ENCODE results near the gene WDR70.

WDR70 gene

DNA sequence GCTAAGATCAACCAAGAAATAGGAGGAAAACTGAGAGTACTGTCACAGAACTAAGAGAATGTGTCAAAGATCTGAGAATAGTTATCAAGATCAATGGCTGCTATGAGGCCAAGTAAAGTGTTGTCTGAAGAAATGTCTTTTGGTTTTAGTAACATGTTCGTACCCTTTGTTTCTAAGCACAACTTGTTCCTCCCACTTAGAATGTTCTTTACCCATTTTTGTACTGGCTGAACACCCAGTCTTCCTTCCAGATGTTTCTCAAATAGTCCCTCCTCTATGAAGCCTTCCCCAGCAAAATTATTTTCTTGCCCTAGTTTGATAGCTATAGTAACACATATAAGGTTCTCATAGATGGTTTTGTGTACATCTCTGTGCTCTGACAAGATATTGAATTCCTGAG is 191.5 kb downstream of the WDR70 start:
- no peaks in the 10 kb centered on the region for H3K9me3 ChIP-seq (replicated peaks in 1 of 2; ENCODE audit: control insufficient read depth in 2 of 2, insufficient read depth in 1 of 2, low read depth in 1 of 2, low read length in 2 of 2)
- no peak overlapping the region for H2BK5ac ChIP-seq (ENCODE audit: low read length)
- no peak overlapping the region for H3K18ac ChIP-seq (ENCODE audit: low read length)
- no peak overlapping the region for H3K4me2 ChIP-seq (ENCODE audit: insufficient read depth, low read length, poor library complexity, severe bottlenecking)
- H3K4me1 ChIP-seq (ENCODE audit: control insufficient read depth in 2 of 2, insufficient read depth in 1 of 2, low read depth in 1 of 2, low read length in 2 of 2) = no peaks in the 10 kb centered on the region
- H3K27me3 ChIP-seq (ENCODE audit: control insufficient read depth in 3 of 3, insufficient read depth in 3 of 3, low read depth in 1 of 3, low read length in 3 of 3) = no peaks in the 10 kb centered on the region
- H3K36me3 ChIP-seq (replicated peaks in 1 of 2; ENCODE audit: control insufficient read depth in 2 of 2, insufficient read depth in 2 of 2, low read length in 2 of 2) = no peaks in the 10 kb centered on the region
- WGBS, 2 donors (ENCODE audit: extremely low coverage in 2 of 2, insufficient read length in 2 of 2, insufficient replicate concordance in 1 of 2) = no CpG with 5 or more reads among the region's 1 CpG
- H3K23ac ChIP-seq (ENCODE audit: low read depth, low read length, poor library complexity) = no peak overlapping the region
- no peak overlapping the region for H3K4me3 ChIP-seq (ENCODE audit: low read length in 2 of 2)
- H4K91ac ChIP-seq (ENCODE audit: low read depth, low read length, poor library complexity) = no peak overlapping the region
- H4K8ac ChIP-seq (ENCODE audit: low read depth, low read length) = no peak overlapping the region
- H3K9ac ChIP-seq (ENCODE audit: low read depth, low read length, poor library complexity) = no peak overlapping the region
- H2AFZ ChIP-seq (ENCODE audit: low read length) = no peak overlapping the region
- no peak overlapping the region for H3K27ac ChIP-seq (replicated peaks; ENCODE audit: low read length)
- no peaks in the 10 kb centered on the region for H3K79me1 ChIP-seq (ENCODE audit: low read depth, low read length)
- no peak overlapping the region for H2BK12ac ChIP-seq (ENCODE audit: low read length)
- H2AK5ac ChIP-seq (ENCODE audit: low read depth, low read length) = no peak overlapping the region
- no peak overlapping the region for H3K14ac ChIP-seq (ENCODE audit: low read length)
- no peak for DNase-seq (ENCODE audit: low spot score)
- no peak overlapping the region for H3K4ac ChIP-seq (ENCODE audit: low read length)
- no peak overlapping the region for H2BK15ac ChIP-seq (ENCODE audit: low read length)
- no peak overlapping the region for H2BK120ac ChIP-seq (ENCODE audit: low read depth, low read length)

DNA sequence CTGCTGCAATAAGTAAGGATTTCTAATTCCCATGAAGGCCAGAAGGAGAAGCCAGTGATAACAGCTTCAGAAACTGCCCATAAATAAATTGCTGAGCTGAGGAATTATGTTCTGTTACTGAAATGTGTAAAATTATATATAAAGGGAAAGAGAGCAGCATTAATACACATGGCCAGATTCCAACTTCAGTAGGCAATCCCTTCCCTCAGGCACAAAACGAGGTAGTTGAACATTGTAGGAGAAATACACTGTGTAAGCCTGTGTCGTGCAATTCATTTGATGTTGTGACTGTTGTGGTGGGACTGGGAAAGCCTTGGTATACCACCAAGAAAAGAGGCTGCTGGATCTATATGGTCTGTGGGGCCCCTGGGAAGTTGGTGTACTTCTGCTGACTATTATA is 192.9 kb downstream of the WDR70 start:
- no peaks in the 10 kb centered on the region for H3K79me1 ChIP-seq (ENCODE audit: low read depth, low read length)
- no peak overlapping the region for H2AFZ ChIP-seq (ENCODE audit: low read length)
- no peak overlapping the region for H2BK12ac ChIP-seq (ENCODE audit: low read length)
- H3K4ac ChIP-seq (ENCODE audit: low read length) = no peak overlapping the region
- no peak overlapping the region for H2BK5ac ChIP-seq (ENCODE audit: low read length)
- H3K23ac ChIP-seq (ENCODE audit: low read depth, low read length, poor library complexity) = no peak overlapping the region
- no peak overlapping the region for H3K4me3 ChIP-seq (ENCODE audit: low read length in 2 of 2)
- no peak overlapping the region for H4K8ac ChIP-seq (ENCODE audit: low read depth, low read length)
- no peaks in the 10 kb centered on the region for H3K36me3 ChIP-seq (replicated peaks in 1 of 2; ENCODE audit: control insufficient read depth in 2 of 2, insufficient read depth in 2 of 2, low read length in 2 of 2)
- no CpG with 5 or more reads among the region's 2 CpGs for WGBS, 2 donors (ENCODE audit: extremely low coverage in 2 of 2, insufficient read length in 2 of 2, insufficient replicate concordance in 1 of 2)
- no peaks in the 10 kb centered on the region for H3K9me3 ChIP-seq (replicated peaks in 1 of 2; ENCODE audit: control insufficient read depth in 2 of 2, insufficient read depth in 1 of 2, low read depth in 1 of 2, low read length in 2 of 2)
- no peaks in the 10 kb centered on the region for H3K4me1 ChIP-seq (ENCODE audit: control insufficient read depth in 2 of 2, insufficient read depth in 1 of 2, low read depth in 1 of 2, low read length in 2 of 2)
- no peak overlapping the region for H3K18ac ChIP-seq (ENCODE audit: low read length)
- no peak overlapping the region for H2BK120ac ChIP-seq (ENCODE audit: low read depth, low read length)
- no peak overlapping the region for H3K14ac ChIP-seq (ENCODE audit: low read length)
- no peak overlapping the region for H3K9ac ChIP-seq (ENCODE audit: low read depth, low read length, poor library complexity)
- no peak for DNase-seq (ENCODE audit: low spot score)
- H2AK5ac ChIP-seq (ENCODE audit: low read depth, low read length) = no peak overlapping the region
- H3K27me3 ChIP-seq (ENCODE audit: control insufficient read depth in 3 of 3, insufficient read depth in 3 of 3, low read depth in 1 of 3, low read length in 3 of 3) = no peaks in the 10 kb centered on the region
- H3K4me2 ChIP-seq (ENCODE audit: insufficient read depth, low read length, poor library complexity, severe bottlenecking) = no peak overlapping the region
- no peak overlapping the region for H3K27ac ChIP-seq (replicated peaks; ENCODE audit: low read length)
- no peak overlapping the region for H4K91ac ChIP-seq (ENCODE audit: low read depth, low read length, poor library complexity)
- H2BK15ac ChIP-seq (ENCODE audit: low read length) = no peak overlapping the region

- 100% methylated on average over 2 of the region's 8 CpGs; no CpG with 5 or more reads in 1 of the 2 donors for WGBS, 2 donors (ENCODE audit: extremely low coverage in 2 of 2, insufficient read length in 2 of 2, insufficient replicate concordance in 1 of 2)
- no peak overlapping the region for H2AFZ ChIP-seq (ENCODE audit: low read length)
Observed at GRCh38 chr5:37575541-37576489, 196.7 kb downstream of the WDR70 start.

DNA sequence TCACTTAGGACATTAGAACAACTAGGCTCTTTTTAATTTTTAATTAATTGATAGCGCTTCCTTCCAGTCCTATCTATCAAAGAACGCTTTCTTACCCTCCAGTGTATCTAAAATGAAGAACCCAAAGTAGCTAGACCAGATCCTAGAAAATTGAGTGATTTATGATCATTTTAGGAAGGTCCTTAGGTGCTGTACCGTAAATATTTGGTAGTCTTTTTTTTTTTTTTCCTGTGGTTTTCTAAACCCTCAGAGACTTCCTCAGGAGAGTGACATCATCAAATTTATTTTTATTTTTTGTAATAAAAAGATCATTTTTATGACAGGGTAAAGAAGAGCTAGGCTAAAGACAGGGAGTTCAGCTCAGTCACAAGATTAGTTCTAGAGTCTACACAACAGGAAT is 197.4 kb downstream of the WDR70 start:
- Histone ChIP-seq H2AK5ac (ENCODE audit: low read depth, low read length) (no peak overlapping the region), H3K9ac (ENCODE audit: low read depth, low read length, poor library complexity) (no peak overlapping the region), H3K27me3 (ENCODE audit: control insufficient read depth in 3 of 3, insufficient read depth in 3 of 3, low read depth in 1 of 3, low read length in 3 of 3) (no peaks in the 10 kb centered on the region), H3K18ac (ENCODE audit: low read length) (no peak overlapping the region), H2BK15ac (ENCODE audit: low read length) (no peak overlapping the region), H4K8ac (ENCODE audit: low read depth, low read length) (no peak overlapping the region), H2AFZ (ENCODE audit: low read length) (no peak overlapping the region), H3K9me3 (replicated peaks in 1 of 2; ENCODE audit: control insufficient read depth in 2 of 2, insufficient read depth in 1 of 2, low read depth in 1 of 2, low read length in 2 of 2) (no peaks in the 10 kb centered on the region), H2BK12ac (ENCODE audit: low read length) (no peak overlapping the region), H4K91ac (ENCODE audit: low read depth, low read length, poor library complexity) (no peak overlapping the region), H2BK120ac (ENCODE audit: low read depth, low read length) (no peak overlapping the region), H3K4ac (ENCODE audit: low read length) (no peak overlapping the region), H3K4me3 (ENCODE audit: low read length in 2 of 2) (no peak overlapping the region), H3K79me1 (ENCODE audit: low read depth, low read length) (no peaks in the 10 kb centered on the region), H3K4me2 (ENCODE audit: insufficient read depth, low read length, poor library complexity, severe bottlenecking) (no peak overlapping the region), H3K23ac (ENCODE audit: low read depth, low read length, poor library complexity) (no peak overlapping the region), H2BK5ac (ENCODE audit: low read length) (no peak overlapping the region), H3K36me3 (replicated peaks in 1 of 2; ENCODE audit: control insufficient read depth in 2 of 2, insufficient read depth in 2 of 2, low read length in 2 of 2) (no peaks in the 10 kb centered on the region), H3K14ac (ENCODE audit: low read length) (no peak overlapping the region), H3K4me1 (ENCODE audit: control insufficient read depth in 2 of 2, insufficient read depth in 1 of 2, low read depth in 1 of 2, low read length in 2 of 2) (no peaks in the 10 kb centered on the region), H3K27ac (replicated peaks; ENCODE audit: low read length) (no peak overlapping the region)
- no CpG with 5 or more reads among the region's 3 CpGs for WGBS, 2 donors (ENCODE audit: extremely low coverage in 2 of 2, insufficient read length in 2 of 2, insufficient replicate concordance in 1 of 2)
- no peak for DNase-seq (ENCODE audit: low spot score)

More at GRCh38 chr5:37575541-37576489, 196.7 kb downstream of the WDR70 start:
- Histone ChIP-seq H3K36me3 (replicated peaks in 1 of 2; ENCODE audit: control insufficient read depth in 2 of 2, insufficient read depth in 2 of 2, low read length in 2 of 2) (no peaks in the 10 kb centered on the region), H3K79me1 (ENCODE audit: low read depth, low read length) (no peaks in the 10 kb centered on the region), H2BK5ac (ENCODE audit: low read length) (no peak overlapping the region), H3K18ac (ENCODE audit: low read length) (no peak overlapping the region), H2BK120ac (ENCODE audit: low read depth, low read length) (no peak overlapping the region), H3K27ac (replicated peaks; ENCODE audit: low read length) (no peak overlapping the region), H3K9ac (ENCODE audit: low read depth, low read length, poor library complexity) (no peak overlapping the region), H3K4me1 (ENCODE audit: control insufficient read depth in 2 of 2, insufficient read depth in 1 of 2, low read depth in 1 of 2, low read length in 2 of 2) (no peaks in the 10 kb centered on the region), H3K23ac (ENCODE audit: low read depth, low read length, poor library complexity) (no peak overlapping the region), H4K91ac (ENCODE audit: low read depth, low read length, poor library complexity) (no peak overlapping the region), H2AK5ac (ENCODE audit: low read depth, low read length) (no peak overlapping the region), H3K9me3 (replicated peaks in 1 of 2; ENCODE audit: control insufficient read depth in 2 of 2, insufficient read depth in 1 of 2, low read depth in 1 of 2, low read length in 2 of 2) (no peaks in the 10 kb centered on the region), H4K8ac (ENCODE audit: low read depth, low read length) (no peak overlapping the region), H2BK12ac (ENCODE audit: low read length) (no peak overlapping the region), H3K27me3 (ENCODE audit: control insufficient read depth in 3 of 3, insufficient read depth in 3 of 3, low read depth in 1 of 3, low read length in 3 of 3) (no peaks in the 10 kb centered on the region), H2BK15ac (ENCODE audit: low read length) (no peak overlapping the region), H3K4me3 (ENCODE audit: low read length in 2 of 2) (no peak overlapping the region), H3K4me2 (ENCODE audit: insufficient read depth, low read length, poor library complexity, severe bottlenecking) (no peak overlapping the region), H3K4ac (ENCODE audit: low read length) (no peak overlapping the region), H3K14ac (ENCODE audit: low read length) (no peak overlapping the region)
- no peak for DNase-seq (ENCODE audit: low spot score)

Data from neuronal stem cell (in vitro differentiated cells).